Fibroblast of skin of scalp (primary cell): ENCODE results near the gene FPGT. TPM values are rescaled to one million over a fixed set of nuclear protein-coding genes. Genes with fewer than 3 reads are reported as not detected.
A peak's percentile ranks its signal among the peaks of the same experiment; 100 is the strongest.
"Not testable (repeated sequence)": the region's sequence is repeated elsewhere in the genome, so short reads cannot be mapped to it uniquely, and the experiment has no call there.

Source experiments
- DNase-seq: peaks from one replicate; pipeline ENCODE4 v3.0.0-alpha.2; 2013
- polyA plus RNA-seq, 2 experiments: library from polyadenylated mRNA; unstranded; fragments of 120-200 nt; gene quantifications; one replicate each; pipeline ENCODE4 v1.2.1, GENCODE V29; 2013; ENCODE audit not compliant: insufficient read length in 2 of 2

The FPGT gene
- polyA plus RNA-seq (2013, experiment 1 of 2; ENCODE audit: insufficient read length) = 9.0 TPM
- 10.5 TPM for polyA plus RNA-seq (2013, experiment 2 of 2; ENCODE audit: insufficient read length)

DNA sequence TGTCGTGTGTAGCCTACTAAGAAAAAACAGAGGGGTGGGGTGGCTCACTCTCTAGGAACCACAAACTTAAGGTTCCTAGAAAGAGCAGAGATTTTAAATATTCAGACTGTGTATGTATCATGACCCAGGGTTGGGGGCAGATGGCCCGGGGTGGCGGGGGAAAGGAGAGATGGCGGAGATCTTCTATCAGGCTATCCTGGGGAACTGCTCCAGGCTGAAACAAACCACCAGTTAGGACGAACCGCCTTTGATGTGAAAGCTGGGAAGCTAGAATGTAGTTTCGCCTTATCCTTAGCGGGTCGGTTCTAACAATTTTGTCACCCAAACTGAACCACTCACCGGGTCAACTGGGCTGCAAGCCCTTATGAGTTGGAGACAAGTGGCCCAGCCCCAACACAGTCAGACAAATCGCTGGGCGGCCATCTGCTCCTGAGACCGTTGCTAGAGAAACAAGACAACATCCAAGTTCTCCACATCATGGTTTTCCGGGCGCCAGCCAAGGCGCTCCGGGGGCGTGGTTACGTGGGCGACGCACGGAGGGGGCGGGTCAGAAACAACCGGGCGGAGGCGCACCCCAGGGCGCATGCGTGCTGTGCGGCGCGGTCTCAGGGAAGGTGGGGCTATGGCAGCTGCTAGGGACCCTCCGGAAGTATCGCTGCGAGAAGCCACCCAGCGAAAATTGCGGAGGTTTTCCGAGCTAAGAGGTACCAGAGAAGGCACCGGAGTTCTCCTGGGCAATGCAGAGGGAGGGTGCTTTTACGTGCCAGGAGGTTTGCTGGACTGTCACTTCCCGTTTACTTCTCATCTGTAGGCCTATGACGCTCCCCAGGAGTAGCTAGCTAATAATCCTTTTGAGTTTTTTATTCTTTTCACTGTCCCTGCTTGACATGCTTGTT is at the start of gene FPGT, which contains the start of gene LRRIQ3:
FPGT (plus strand) TSS at position 586 of the 896 bp plus-strand sequence; CDS start at position 623, 37 bp downstream.
LRRIQ3 (minus strand) TSS at position 520 of the 896 bp plus-strand sequence. CDS start 14,492 bp downstream, outside the sequence.
- peak; percentile 94 for DNase-seq

DNA sequence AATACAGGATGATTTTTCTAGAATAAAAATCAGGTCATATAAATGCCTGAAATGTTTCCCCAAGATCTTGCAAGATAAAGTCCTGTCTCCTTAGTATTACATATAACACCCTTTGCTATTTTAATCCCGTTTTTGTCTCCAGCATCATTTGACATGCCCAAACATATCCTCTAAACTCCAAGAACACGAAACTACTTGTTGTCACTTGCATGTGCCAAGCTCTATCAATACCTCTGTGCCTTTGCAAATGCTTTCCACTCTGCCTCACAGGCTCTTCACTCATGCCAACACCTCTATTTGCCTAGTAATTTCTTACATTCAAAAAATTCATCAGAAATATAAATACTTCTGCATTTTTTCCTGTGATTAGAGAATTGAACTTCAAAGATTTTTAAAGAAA is 38.0 kb upstream of the FPGT start:
- no peak for DNase-seq

DNA sequence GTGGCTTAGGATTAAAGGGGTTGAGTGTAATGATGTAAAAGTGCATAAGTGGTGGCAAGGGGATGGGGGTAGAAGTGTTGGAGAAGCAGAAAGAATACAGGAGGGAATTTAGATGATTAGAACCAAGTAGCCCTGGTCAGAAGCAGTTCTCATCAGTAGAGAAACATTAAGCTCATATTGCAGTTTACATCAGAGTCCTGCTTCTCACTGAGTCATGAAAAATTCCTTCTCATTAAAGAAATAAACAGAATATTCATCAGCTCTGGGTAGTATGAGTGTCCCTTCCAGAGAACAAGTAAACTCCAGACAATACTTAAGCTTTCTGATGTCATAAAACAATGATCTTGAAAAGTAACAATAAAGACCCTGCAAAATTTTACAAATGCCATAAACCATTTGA is 36.5 kb upstream of the FPGT start:
- DNase-seq = no peak

DNA sequence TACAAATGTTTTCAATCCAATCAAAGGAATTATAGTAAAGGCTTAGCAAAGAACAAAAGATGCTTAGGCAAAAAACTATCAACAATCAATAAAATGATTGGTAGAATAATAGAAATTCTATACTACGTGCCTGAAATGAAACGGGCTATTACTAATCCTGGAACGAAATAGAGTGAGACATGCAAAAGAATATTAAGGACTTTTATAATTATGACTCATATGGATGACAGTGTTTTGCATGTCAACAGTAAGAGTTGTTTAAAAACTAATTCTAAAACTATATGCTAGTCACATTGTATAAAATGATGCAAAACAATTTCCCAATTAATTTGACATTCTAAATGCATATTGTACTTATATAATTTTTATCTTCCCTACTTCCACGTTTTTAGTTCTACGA is 35.7 kb upstream of the FPGT start:
- DNase-seq = no peak

DNA sequence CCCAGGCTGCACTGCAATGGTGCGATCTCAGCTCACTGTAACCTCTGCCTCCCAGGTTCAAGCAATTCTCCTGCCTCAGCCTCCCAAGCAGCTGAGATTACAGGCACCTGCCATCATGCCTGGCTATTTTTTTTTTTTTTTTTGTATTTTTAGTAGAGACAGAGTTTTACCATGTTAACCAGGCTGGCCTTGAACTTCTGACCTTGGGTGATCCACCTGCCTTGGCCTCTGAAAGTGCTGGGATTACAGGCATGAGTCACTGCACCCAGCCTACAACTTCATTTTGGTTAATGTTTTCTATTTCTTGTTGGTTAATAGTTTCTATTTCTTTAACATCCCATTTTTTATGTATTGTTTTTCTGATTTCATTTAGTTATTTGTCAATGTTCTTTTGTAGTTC is 23.6 kb upstream of the FPGT start:
- DNase-seq = not testable (repeated sequence)

DNA sequence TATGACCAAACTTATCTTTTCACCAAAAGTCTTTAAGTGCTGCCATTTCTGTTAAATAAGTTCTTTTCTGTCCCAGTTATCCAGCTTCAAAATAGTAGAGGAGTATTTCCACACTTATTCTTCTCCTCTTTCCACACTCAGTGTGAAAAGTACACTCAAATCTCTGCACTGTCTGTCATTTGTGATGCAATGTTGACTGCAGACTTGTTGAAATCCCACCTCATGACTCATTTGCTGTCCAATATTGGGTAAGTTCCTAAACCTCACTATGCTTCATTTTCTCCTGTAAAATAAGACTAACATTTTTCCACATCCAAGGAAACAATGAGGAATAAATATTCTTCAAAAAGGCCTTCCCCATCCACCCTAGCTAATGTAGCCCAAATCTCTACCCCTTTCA is 17.6 kb upstream of the FPGT start:
- peak; percentile 6 for DNase-seq

DNA sequence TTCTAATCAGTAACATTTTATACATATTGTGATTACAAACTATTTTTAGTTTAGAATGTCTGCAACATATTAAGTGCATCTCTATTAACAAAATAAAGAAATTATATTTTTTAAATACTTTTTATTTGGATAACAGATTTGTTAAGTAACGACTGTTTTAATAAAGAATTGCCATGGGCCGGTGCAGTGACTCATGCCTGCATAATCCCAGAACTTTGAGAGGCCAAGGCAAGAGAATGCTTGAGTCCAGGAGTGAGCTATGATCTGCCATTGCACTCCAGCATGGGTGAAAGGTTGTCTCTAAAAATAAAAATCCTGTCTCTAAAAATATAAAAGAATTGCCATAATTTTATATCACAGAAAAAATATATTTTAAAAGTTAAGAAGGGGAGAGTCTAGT is 4.1 kb upstream of the FPGT start:
- peak; percentile 15 for DNase-seq

DNA sequence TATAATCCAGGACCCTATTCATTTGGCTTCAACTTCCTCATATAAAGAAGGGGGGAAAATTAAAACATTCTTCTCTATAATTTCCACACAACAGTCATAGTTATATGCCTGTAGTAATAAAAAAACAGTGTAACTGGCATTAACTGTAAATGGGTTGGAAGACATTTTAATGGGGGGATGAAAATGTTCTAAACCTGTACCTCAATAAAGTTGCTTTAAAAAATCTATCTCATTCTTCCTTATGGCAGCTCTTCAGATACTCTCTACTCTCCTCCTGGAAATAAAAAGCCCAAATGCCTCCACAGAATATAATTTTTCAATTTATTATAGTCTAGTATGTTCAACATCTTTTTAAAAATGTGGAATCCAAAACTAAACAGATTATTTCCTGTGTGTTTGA is 2.7 kb upstream of the FPGT start:
- DNase-seq = no peak

DNA sequence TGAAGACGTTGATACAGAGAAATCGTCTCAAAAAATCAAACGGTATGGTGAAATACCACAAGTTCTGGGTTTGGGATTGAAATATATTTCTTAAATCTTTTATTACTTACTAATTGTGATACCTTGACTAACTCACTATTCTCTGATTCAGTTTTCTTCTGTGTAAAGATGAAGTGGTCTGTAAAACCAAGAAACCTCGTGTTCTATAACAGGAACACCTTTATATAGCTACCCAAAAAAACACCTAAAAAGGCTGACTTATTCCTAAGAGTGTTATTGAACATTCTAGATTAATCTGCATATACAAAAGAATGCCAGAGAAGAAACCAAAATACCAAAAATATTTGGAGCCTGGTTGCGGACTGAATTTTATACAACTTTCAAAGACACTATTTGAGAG is 787 bp upstream of the FPGT start:
- no peak for DNase-seq

DNA sequence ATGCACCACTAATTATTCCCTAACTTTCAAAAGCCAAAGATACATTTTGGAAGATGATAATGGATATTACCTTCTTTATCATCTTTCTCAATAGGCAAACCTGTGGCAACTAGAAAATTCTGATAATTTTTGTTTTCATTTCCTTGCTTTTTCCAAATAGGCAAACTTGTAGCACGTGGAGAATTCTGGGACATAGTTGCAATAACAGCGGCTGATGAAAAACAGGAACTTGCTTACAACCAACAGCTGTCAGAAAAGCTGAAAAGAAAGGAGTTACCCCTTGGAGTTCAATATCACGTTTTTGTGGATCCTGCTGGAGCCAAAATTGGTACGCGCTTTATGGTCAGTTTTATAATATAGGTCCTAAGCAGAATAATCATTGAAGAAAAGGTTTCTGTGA is 1.5 kb downstream of the FPGT start:
- DNase-seq = peak; percentile 4

DNA sequence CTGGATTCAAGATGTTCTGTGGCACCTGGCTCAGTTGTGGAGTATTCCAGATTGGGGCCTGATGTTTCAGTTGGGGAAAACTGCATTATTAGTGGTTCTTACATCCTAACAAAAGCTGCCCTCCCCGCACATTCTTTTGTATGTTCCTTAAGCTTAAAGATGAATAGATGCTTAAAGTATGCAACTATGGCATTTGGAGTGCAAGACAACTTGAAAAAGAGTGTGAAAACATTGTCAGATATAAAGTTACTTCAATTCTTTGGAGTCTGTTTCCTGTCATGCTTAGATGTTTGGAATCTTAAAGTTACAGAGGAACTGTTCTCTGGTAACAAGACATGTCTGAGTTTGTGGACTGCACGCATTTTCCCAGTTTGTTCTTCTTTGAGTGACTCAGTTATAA is 7.2 kb downstream of the FPGT start:
- peak; percentile 61 for DNase-seq

DNA sequence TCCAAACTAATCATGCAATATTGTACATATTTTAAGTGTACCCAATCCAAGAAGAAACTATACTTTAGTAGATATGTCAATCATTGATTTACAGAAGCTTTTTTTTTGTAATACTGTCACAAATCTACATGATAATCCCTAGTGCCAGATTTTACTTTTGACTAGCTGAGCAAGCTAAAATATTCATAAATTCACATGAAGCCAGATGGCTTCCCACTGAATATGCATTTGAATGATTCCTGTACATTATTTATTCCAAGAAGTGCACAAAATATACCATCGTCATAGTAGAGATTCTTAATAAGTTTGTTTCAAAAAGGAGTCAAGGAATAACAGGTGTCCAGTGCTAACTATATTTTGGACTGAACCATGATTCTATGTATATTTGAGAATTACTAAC is 17.2 kb downstream of the FPGT start:
- no peak for DNase-seq

DNA sequence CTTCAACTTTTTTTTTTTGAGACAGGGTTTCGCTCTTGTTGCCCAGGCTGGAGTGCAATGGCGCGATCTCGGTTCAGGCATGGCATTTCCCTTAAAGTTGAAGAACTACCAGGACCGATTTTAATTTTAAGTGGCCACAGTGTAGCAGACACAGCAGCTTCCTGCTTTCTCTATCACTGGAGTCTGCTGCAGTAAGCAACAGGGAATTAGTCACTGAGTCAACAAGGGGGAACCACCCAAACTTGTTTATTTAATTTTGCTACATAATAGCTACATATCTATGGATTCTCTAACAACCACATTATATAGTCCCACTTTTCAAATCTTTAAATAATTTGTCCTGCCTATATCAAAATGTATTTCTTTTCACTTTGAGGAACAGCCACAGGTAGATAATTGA is 24.7 kb downstream of the FPGT start:
- DNase-seq = no peak

DNA sequence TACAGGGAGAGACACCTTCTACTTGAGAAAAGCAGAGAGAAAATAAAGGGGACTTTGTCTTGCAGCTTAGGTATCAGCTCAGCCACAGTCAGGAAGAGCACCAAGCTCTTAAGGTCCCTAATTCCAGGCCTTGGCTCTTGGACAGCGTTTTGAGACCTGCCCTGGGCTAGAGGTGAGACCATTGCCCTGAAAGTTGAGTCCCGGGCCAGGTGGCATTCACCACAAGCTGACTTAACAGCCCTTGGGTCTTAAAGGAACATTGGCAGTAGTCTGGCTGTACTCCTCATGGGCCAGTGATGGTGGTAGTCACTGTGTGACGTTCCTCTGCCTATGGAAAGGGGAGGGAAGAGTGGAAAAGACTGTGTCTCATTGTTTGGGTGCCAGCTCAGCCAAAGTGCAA is 25.4 kb downstream of the FPGT start:
- DNase-seq = no peak

DNA sequence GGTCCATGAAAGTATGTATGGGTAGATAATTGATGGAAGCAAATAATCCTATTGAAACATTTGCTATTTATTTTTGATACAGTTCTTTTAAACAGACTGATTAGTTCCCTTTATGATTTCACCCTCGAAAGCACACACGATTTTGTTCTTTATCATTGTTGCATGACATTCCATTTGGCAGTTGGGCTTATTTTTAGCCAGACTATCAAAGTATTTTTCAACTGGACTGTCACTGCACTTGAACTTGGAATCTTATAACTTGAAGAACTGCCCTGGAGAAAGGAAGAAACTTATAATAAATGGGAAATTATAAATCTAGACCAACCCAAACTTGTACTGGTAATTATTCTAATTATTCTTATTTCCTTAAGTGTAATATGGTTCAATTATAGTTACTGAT is 37.1 kb downstream of the FPGT start, which contains the start of gene TNNI3K:
TNNI3K (plus strand) TSS at position 235 of the 400 bp plus-strand sequence; CDS start at position 300, 65 bp downstream.
- no peak for DNase-seq

DNA sequence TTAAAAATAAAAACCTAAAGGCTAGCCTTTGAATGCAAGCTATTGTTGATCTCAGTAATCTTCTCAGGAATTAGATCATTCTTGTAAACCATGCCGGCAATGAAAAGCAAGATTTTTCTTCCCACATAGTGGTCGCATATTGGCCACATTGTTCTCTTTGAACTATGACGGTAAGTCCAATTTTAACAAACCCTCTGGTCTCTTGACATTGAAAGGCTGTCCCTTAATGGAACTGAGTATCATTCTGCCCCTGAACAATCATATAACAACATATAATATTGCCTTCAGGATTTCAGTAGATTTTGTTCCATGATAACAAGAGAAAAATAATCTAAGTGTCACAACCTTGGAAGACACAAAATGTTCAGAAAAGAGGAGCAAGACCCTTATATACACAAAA is 38.4 kb downstream of the FPGT start:
- DNase-seq = no peak

DNA sequence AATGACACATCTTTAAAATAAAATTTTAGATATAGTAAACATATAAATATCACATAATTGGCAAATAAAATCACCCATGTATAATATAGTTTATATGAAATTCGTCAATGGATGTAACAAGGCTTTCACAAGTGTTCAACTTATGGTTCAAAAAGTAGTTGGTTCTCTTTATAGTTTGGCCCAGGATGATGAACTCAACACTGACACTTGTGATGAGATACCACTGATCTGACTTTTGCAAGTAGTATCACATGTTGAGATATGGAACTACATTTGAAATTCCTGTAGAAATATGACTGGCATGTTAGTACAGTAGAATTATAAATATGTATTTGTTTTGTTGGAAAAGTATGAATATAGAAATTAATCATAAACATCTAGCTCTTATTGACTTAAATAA is 39.0 kb downstream of the FPGT start:
- DNase-seq = no peak

DNA sequence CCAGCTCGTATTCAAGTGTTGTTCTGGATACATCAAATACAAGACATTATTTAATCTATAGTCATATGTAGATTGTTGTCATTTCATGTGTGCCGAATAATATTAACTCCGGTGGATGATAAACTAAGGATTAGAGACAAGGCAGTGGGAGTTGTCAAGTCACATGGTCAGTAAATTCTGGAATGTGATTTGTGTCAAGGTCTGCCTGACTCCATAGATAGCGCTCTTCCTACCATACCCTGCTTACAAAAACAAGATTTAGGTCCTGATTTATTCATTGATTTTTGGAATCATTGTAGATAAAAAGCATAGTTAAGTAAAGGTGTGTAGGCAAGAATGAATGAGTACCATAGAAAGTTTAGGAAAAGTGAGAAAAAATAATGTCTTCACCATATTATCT is 39.7 kb downstream of the FPGT start:
- no peak for DNase-seq

DNA sequence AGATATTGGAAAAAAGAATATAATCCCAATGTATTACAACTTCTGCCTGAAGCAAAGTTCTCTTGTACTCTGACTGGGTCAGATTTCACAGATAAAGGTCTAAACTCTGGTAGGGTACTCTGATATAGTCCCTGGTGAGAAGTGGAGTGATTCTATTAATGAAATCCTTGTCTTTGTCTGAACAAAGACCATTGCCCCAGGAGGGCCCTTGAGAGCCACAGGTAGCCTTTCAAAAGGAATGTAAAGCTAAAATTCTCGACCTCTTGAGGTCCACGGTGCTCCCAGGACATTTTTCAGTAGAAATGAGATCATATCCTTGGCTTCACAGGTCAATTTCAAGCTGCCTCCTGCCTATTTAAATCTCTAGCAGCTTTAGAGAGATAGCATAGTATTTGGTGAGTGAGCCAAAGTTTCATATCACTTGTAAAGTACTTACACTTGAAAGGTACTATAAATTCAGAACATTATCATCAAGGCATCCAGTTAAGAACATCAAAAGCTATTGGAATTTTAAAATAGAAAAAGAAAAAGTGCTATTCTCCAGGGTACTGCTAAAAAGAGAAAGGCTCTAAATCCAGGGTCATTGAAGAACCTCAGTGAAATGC is 47.2 kb downstream of the FPGT start:
- no peak for DNase-seq

DNA sequence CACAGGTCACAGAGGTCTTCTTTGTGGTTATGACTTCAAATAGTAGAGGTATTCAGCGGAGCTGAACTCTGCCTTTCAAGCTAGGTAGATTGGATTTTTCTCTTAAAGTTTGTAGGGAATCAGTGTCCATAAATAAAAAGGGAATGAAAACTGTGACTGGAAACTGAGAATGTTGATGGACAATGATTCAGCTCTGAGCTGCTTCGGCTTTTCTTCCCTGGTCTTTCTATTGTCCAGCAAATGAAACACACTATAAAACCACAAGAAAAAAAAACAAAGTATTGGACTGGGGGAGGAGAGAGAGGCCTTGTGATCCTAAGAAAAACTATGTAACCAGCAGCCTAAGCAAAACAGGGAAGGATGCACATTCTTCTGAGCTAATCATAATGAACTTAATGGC is 48.3 kb downstream of the FPGT start:
- no peak for DNase-seq

DNA sequence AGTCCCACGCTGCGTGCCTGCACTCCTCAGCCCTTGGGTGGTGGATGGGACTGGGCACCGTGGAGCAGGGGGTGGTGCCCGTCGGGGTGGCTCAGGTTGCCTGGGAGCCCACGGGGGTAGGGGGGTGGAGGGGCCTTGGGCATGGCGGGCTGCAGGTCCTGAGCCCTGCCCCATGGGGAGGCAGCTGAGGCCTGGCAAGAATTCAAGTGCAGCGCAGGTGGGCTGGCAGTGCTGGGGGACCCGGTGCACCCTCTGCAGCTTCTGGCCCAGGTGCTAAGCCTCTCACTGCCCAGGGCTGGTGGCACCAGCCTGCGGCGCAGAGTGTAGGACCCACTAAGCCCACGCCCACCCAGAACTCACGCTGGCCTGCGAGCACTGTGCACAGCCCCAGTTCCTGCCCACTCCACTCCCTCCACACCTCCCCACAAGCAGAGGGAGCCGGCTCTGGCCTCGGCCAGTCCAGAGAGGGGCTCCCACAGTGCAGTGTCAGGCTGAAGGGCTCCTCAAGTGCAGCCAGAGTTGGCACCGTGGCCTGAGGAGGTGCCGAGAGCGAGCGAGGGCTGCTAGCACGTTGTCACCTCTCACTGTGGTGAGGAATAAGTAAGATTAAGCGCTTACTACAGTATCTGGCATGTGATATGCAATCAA is 50.0 kb downstream of the FPGT start:
- DNase-seq = no peak

DNA sequence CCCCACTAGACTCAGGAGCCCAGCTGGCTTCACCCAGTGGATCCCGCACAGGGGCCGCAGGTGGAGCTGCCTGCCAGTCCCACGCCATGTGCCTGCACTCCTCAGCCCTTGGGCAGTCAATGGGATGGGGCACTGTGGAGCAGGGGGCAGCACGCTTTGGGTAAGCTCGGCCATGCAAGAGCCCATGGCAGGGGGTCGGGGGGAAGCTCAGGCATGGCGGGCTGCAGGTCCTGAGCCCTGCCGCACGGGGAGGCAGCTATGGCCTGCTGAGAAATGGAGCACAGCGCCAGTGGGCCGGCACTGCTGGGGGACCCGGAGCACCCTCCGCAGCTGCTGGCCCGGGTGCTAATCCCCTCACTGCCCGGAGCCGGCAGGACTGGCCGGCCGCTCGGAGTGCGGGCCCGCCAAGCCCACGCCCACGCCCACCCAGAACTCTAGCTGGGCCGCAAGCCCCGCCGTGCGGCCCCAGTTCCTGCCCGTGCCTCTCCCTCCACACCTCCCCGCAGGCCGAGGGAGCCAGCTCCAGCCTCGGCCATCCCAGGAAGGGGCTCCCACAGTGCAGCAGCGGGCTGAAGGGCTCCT is 55.3 kb downstream of the FPGT start:
- DNase-seq = not testable (repeated sequence)
